ENCODE results near the gene PKP3. TPM values are rescaled to one million over a fixed set of nuclear protein-coding genes. Genes with fewer than 3 reads are reported as not detected.

The PKP3 gene
- total and polyA plus RNA-seq, 8 donors = 26.3 to 356 (median 80.8) TPM

GRCh38 chr11:452916-453527, 59.0 kb downstream of the PKP3 start:
- Histone ChIP-seq H3K36me3 (peaks cover 0 to 38% (median 33%) of the 10 kb centered on the region in 4 donors), H3K27me3 (no peaks in the 10 kb centered on the region), H3K4me3 (no peak overlapping the region), H3K27ac (no peak overlapping the region), H3K9me3 (no peaks in the 10 kb centered on the region), H3K4me1 (peaks cover 25 to 41% (median 37%) of the 10 kb centered on the region in 4 donors)
- DNase-seq = no peak
- TF ChIP-seq POLR2A (IDR thresholded peaks at IDR 0.05) (no peak), EP300 (IDR thresholded peaks at IDR 0.05) (no peak), POLR2AphosphoS5 (IDR thresholded peaks at IDR 0.05) (no peak)
- TF ChIP-seq, protein P1, sequence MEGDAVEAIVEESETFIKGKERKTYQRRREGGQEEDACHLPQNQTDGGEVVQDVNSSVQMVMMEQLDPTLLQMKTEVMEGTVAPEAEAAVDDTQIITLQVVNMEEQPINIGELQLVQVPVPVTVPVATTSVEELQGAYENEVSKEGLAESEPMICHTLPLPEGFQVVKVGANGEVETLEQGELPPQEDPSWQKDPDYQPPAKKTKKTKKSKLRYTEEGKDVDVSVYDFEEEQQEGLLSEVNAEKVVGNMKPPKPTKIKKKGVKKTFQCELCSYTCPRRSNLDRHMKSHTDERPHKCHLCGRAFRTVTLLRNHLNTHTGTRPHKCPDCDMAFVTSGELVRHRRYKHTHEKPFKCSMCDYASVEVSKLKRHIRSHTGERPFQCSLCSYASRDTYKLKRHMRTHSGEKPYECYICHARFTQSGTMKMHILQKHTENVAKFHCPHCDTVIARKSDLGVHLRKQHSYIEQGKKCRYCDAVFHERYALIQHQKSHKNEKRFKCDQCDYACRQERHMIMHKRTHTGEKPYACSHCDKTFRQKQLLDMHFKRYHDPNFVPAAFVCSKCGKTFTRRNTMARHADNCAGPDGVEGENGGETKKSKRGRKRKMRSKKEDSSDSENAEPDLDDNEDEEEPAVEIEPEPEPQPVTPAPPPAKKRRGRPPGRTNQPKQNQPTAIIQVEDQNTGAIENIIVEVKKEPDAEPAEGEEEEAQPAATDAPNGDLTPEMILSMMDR (IDR thresholded peaks at IDR 0.05) = no peak
- intact Hi-C loops (cut with DNase I; ENCODE audit: low total_unique reads) = no loop called here
- WGBS, 5 donors = 88 to 93% (median 91%) methylated on average over 19 of the region's 19 CpGs

DNA sequence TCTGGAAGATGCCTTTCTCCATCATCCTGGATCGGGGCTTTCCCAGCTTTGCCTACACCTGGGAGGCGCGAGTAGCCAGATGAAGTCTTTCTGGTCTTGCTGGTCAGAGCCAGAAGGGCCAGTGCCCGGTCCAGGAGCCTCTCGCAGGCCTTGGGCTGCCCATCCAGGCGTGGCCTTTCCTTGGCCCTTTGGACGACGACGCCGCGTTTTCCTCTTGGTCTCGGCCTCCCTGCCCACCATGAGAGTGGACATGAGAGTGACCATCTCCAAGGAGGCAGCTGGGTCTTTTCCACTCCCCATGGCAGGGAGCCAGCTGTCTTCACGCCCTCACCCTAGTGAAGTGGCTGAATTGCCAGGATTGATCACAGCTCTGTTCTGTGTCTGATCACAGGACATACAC, 59.6 kb downstream of the PKP3 start:
- H3K4me3 ChIP-seq = no peak overlapping the region
- peaks cover 23 to 37% (median 33%) of the 10 kb centered on the region in 4 donors for H3K4me1 ChIP-seq
- intact Hi-C loops (cut with DNase I; ENCODE audit: low total_unique reads) = no loop called here
- DNase-seq = no peak
- peaks cover 0 to 38% (median 33%) of the 10 kb centered on the region in 4 donors for H3K36me3 ChIP-seq
- H3K27me3 ChIP-seq = no peaks in the 10 kb centered on the region
- no peak overlapping the region for H3K27ac ChIP-seq
- TF ChIP-seq POLR2A (IDR thresholded peaks at IDR 0.05) = no peak
- no peak for TF ChIP-seq POLR2AphosphoS5 (IDR thresholded peaks at IDR 0.05)
- no peak for TF ChIP-seq EP300 (IDR thresholded peaks at IDR 0.05)
- TF ChIP-seq, protein P1 (IDR thresholded peaks at IDR 0.05) = no peak
- no peaks in the 10 kb centered on the region for H3K9me3 ChIP-seq
- 86 to 93% (median 88%) methylated on average over 13 of the region's 13 CpGs for WGBS, 5 donors

GRCh38 chr11:454043-454442, 60.0 kb downstream of the PKP3 start:
- H3K4me3 ChIP-seq = no peak overlapping the region
- peaks cover 19 to 34% (median 28%) of the 10 kb centered on the region in 4 donors for H3K4me1 ChIP-seq
- peaks cover 0 to 38% (median 33%) of the 10 kb centered on the region in 4 donors for H3K36me3 ChIP-seq
- no peaks in the 10 kb centered on the region for H3K27me3 ChIP-seq
- intact Hi-C loops (cut with DNase I; ENCODE audit: low total_unique reads) = no loop called here
- no peaks in the 10 kb centered on the region for H3K9me3 ChIP-seq
- H3K27ac ChIP-seq = no peak overlapping the region
- DNase-seq = no peak
- WGBS, 5 donors = 87 to 93% (median 92%) methylated on average over 9 of the region's 9 CpGs
- TF ChIP-seq EP300 (IDR thresholded peaks at IDR 0.05) (no peak), POLR2A (IDR thresholded peaks at IDR 0.05) (no peak), POLR2AphosphoS5 (IDR thresholded peaks at IDR 0.05) (no peak)
- TF ChIP-seq, protein P1 (IDR thresholded peaks at IDR 0.05) = no peak

Small RNAs within 50 kb of the gene (small RNA-seq; reads per million reads assigned to genes)
- gene RN7SL838P = 0 to 0.07 (median 0) reads per million in 4 donors

Other genes with a start within 250 kb of the PKP3 start
- not detected for gene SCGB1C1, start 201.1 kb upstream of the PKP3 start, total RNA-seq
- gene SCGB1C1, start 201.1 kb upstream of the PKP3 start, polyA plus RNA-seq = not detected
- 10 to 100 TPM in 4 of 5 donors, 1 to 10 TPM in 1; 7.0 to 36.5 (median 25.0) TPM for gene BET1L, start 186.8 kb upstream of the PKP3 start, total RNA-seq
- gene BET1L, start 186.8 kb upstream of the PKP3 start, polyA plus RNA-seq = 10 to 100 TPM; 21.8 to 38.3 (median 28.1) TPM
- 100 to 1,000 TPM in 2 of 5 donors, 10 to 100 TPM in 3; 45.2 to 262 (median 72.3) TPM for gene RIC8A, start 186.5 kb upstream of the PKP3 start, total RNA-seq
- 10 to 100 TPM; 39.2 to 60.8 (median 53.5) TPM for gene RIC8A, start 186.5 kb upstream of the PKP3 start, polyA plus RNA-seq
- 10 to 100 TPM in 2 of 5 donors, 1 to 10 TPM in 3; 5.4 to 63.7 (median 7.3) TPM for gene SIRT3, start 157.9 kb upstream of the PKP3 start, total RNA-seq
- gene SIRT3, start 157.9 kb upstream of the PKP3 start, polyA plus RNA-seq = 10 to 100 TPM; 10.8 to 19.2 (median 13.8) TPM
- gene PSMD13, start 157.2 kb upstream of the PKP3 start, total RNA-seq = 100 to 1,000 TPM in 2 of 5 donors, 10 to 100 TPM in 3; 36.2 to 132 (median 64.9) TPM
- gene PSMD13, start 157.2 kb upstream of the PKP3 start, polyA plus RNA-seq = 100 to 1,000 TPM; 116 to 126 (median 123) TPM
- 1 to 10 TPM in 1 of 5 donors, under 1 TPM in 2, not detected in 2; 0.45 to 3.6 (median 0.55) TPM for gene NLRP6, start 115.8 kb upstream of the PKP3 start, total RNA-seq
- under 1 TPM in 2 of 3 donors, not detected in 1; 0.08 to 0.12 TPM for gene NLRP6, start 115.8 kb upstream of the PKP3 start, polyA plus RNA-seq
- gene PGGHG, start 105.1 kb upstream of the PKP3 start, total RNA-seq = 10 to 100 TPM in 4 of 5 donors, 1 to 10 TPM in 1; 3.5 to 34.8 (median 11.9) TPM
- gene PGGHG, start 105.1 kb upstream of the PKP3 start, polyA plus RNA-seq = 10 to 100 TPM; 14.4 to 44.0 (median 20.7) TPM
- under 1 TPM in 1 of 5 donors, not detected in 4; 0.73 TPM for gene IFITM5, start 94.7 kb upstream of the PKP3 start, total RNA-seq
- gene IFITM5, start 94.7 kb upstream of the PKP3 start, polyA plus RNA-seq = not detected
- gene IFITM2, start 86.4 kb upstream of the PKP3 start, total RNA-seq = 10 to 100 TPM in 4 of 5 donors, 1 to 10 TPM in 1; 8.8 to 61.7 (median 12.9) TPM
- gene IFITM2, start 86.4 kb upstream of the PKP3 start, polyA plus RNA-seq = 100 to 1,000 TPM; 276 to 394 (median 344) TPM
- gene IFITM1, start 80.2 kb upstream of the PKP3 start, total RNA-seq = 10 to 100 TPM in 4 of 5 donors, 1 to 10 TPM in 1; 7.0 to 59.8 (median 17.3) TPM
- gene IFITM1, start 80.2 kb upstream of the PKP3 start, polyA plus RNA-seq = 100 to 1,000 TPM in 2 of 3 donors, 10 to 100 TPM in 1; 79.9 to 224 (median 119) TPM
- 100 to 1,000 TPM in 3 of 5 donors, 10 to 100 TPM in 2; 11.9 to 271 (median 127) TPM for gene IFITM3, start 73.3 kb upstream of the PKP3 start, total RNA-seq
- 1,000 to 10,000 TPM in 1 of 3 donors, 100 to 1,000 TPM in 2; 538 to 1,128 (median 677) TPM for gene IFITM3, start 73.3 kb upstream of the PKP3 start, polyA plus RNA-seq
- 1 to 10 TPM in 2 of 5 donors, under 1 TPM in 1, not detected in 2; 0.45 to 7.5 (median 4.2) TPM for gene B4GALNT4, start 24.7 kb upstream of the PKP3 start, total RNA-seq
- 1 to 10 TPM; 2.4 to 8.8 (median 4.4) TPM for gene B4GALNT4, start 24.7 kb upstream of the PKP3 start, polyA plus RNA-seq
- gene SIGIRR, start 20.8 kb downstream of the PKP3 start, total RNA-seq = 100 to 1,000 TPM in 3 of 5 donors, 10 to 100 TPM in 2; 11.4 to 325 (median 110) TPM
- gene SIGIRR, start 20.8 kb downstream of the PKP3 start, polyA plus RNA-seq = 100 to 1,000 TPM; 110 to 227 (median 164) TPM
- gene ANO9, start 47.8 kb downstream of the PKP3 start, total RNA-seq = 100 to 1,000 TPM in 1 of 5 donors, 10 to 100 TPM in 3, 1 to 10 TPM in 1; 5.7 to 208 (median 40.2) TPM
- gene ANO9, start 47.8 kb downstream of the PKP3 start, polyA plus RNA-seq = 10 to 100 TPM in 2 of 3 donors, 1 to 10 TPM in 1; 9.8 to 37.6 (median 12.8) TPM
- 100 to 1,000 TPM in 2 of 5 donors, 10 to 100 TPM in 3; 16.5 to 264 (median 59.0) TPM for gene PTDSS2, start 56.1 kb downstream of the PKP3 start, total RNA-seq
- 10 to 100 TPM; 11.6 to 24.3 (median 22.3) TPM for gene PTDSS2, start 56.1 kb downstream of the PKP3 start, polyA plus RNA-seq
- gene RNH1, start 113.0 kb downstream of the PKP3 start, total RNA-seq = 100 to 1,000 TPM in 4 of 5 donors, 10 to 100 TPM in 1; 61.3 to 260 (median 137) TPM
- gene RNH1, start 113.0 kb downstream of the PKP3 start, polyA plus RNA-seq = 100 to 1,000 TPM in 2 of 3 donors, 10 to 100 TPM in 1; 95.3 to 149 (median 106) TPM
- 10 to 100 TPM; 14.2 to 87.5 (median 21.6) TPM for gene HRAS, start 141.4 kb downstream of the PKP3 start, total RNA-seq
- 100 to 1,000 TPM; 108 to 181 (median 131) TPM for gene HRAS, start 141.4 kb downstream of the PKP3 start, polyA plus RNA-seq
- 1 to 10 TPM in 3 of 5 donors, under 1 TPM in 1, not detected in 1; 0.18 to 8.1 (median 3.3) TPM for gene LRRC56, start 143.3 kb downstream of the PKP3 start, total RNA-seq
- gene LRRC56, start 143.3 kb downstream of the PKP3 start, polyA plus RNA-seq = 1 to 10 TPM; 2.1 to 2.9 (median 2.9) TPM
- 10 to 100 TPM in 3 of 5 donors, 1 to 10 TPM in 1, under 1 TPM in 1; 0.55 to 92.7 (median 12.8) TPM for gene LMNTD2, start 166.5 kb downstream of the PKP3 start, total RNA-seq
- gene LMNTD2, start 166.5 kb downstream of the PKP3 start, polyA plus RNA-seq = 1 to 10 TPM; 6.3 to 9.2 (median 7.2) TPM
- gene RASSF7, start 166.8 kb downstream of the PKP3 start, total RNA-seq = 100 to 1,000 TPM in 2 of 5 donors, 10 to 100 TPM in 3; 16.7 to 330 (median 86.6) TPM
- 100 to 1,000 TPM in 2 of 3 donors, 10 to 100 TPM in 1; 73.0 to 121 (median 103) TPM for gene RASSF7, start 166.8 kb downstream of the PKP3 start, polyA plus RNA-seq
- gene PHRF1, start 182.3 kb downstream of the PKP3 start, total RNA-seq = 10 to 100 TPM; 17.5 to 60.8 (median 29.9) TPM
- gene PHRF1, start 182.3 kb downstream of the PKP3 start, polyA plus RNA-seq = 10 to 100 TPM in 1 of 3 donors, 1 to 10 TPM in 2; 7.9 to 14.8 (median 9.4) TPM
- gene IRF7, start 221.7 kb downstream of the PKP3 start, total RNA-seq = 10 to 100 TPM in 4 of 5 donors, 1 to 10 TPM in 1; 5.7 to 49.1 (median 22.5) TPM
- gene IRF7, start 221.7 kb downstream of the PKP3 start, polyA plus RNA-seq = 10 to 100 TPM; 33.0 to 43.8 (median 40.8) TPM
- 10 to 100 TPM in 1 of 5 donors, 1 to 10 TPM in 4; 2.7 to 92.1 (median 5.5) TPM for gene CDHR5, start 230.7 kb downstream of the PKP3 start, total RNA-seq
- 1 to 10 TPM in 1 of 3 donors, under 1 TPM in 2; 0.38 to 2.2 (median 0.92) TPM for gene CDHR5, start 230.7 kb downstream of the PKP3 start, polyA plus RNA-seq
- 1 to 10 TPM in 1 of 5 donors, not detected in 4; 3.1 TPM for gene SCT, start 233.0 kb downstream of the PKP3 start, total RNA-seq
- under 1 TPM in 1 of 3 donors, not detected in 2; 0.95 TPM for gene SCT, start 233.0 kb downstream of the PKP3 start, polyA plus RNA-seq
- not detected for gene DRD4, start 243.1 kb downstream of the PKP3 start, total RNA-seq
- gene DRD4, start 243.1 kb downstream of the PKP3 start, polyA plus RNA-seq = 1 to 10 TPM in 1 of 3 donors, under 1 TPM in 2; 0.19 to 1.7 (median 0.50) TPM

Measured in stomach (tissue), 9 donors.